ENCODE results near the gene CFAP100.

GRCh38 chr3:126390201-126390600 is 4.5 kb upstream of the CFAP100 start:
- no peak for TF ChIP-seq CTCF (IDR thresholded peaks at IDR 0.05)
- no peak for TF ChIP-seq EZH2 (IDR thresholded peaks at IDR 0.05)

Measured in neural progenitor cell (in vitro differentiated cells).